GM20000 (cell line): ENCODE results near the gene GPR148.
A peak's percentile ranks its signal among the peaks of the same experiment; 100 is the strongest.
"Not testable (repeated sequence)": the region's sequence is repeated elsewhere in the genome, so short reads cannot be mapped to it uniquely, and the experiment has no call there.

Experiments used
- DNase-seq: peaks from one replicate; pipeline ENCODE4 v3.0.0; 2012; ENCODE audit warnings: low spot score
- CTCF ChIP-seq: IDR thresholded peaks from 2 replicates; pipeline ENCODE4 v1.5.1; 2012; ENCODE audit warnings: mild to moderate bottlenecking, control low read depth; ENCODE audit errors: extremely low read depth, missing control alignments

Gene GPR148

GRCh38 chr2:130727286-130727924, 1.5 kb upstream of the GPR148 start:
- DNase-seq: peak; percentile 85
- no peak for TF ChIP-seq CTCF

- no peak for DNase-seq
- no peak for TF ChIP-seq CTCF
Measured at GRCh38 chr2:130728007-130728454, 839 bp upstream of the GPR148 start.

GRCh38 chr2:130729322-130730299, 741 bp downstream of the GPR148 start:
- TF ChIP-seq CTCF: no peak
- no peak for DNase-seq

GRCh38 chr2:130732257-130732656, 3.4 kb downstream of the GPR148 start:
- DNase-seq: not testable (repeated sequence)

GRCh38 chr2:130735200-130735599, 6.3 kb downstream of the GPR148 start:
- no peak for TF ChIP-seq CTCF
- no peak for DNase-seq

GRCh38 chr2:130736487-130736886, 7.6 kb downstream of the GPR148 start:
- no peak for DNase-seq
- TF ChIP-seq CTCF: no peak

GRCh38 chr2:130737592-130737991, 8.7 kb downstream of the GPR148 start:
- no peak for TF ChIP-seq CTCF
- no peak for DNase-seq
